ENCODE data around the gene GSDMA.

GSDMA gene

Small RNA genes within 50 kb of the gene (small RNA-seq; reads per million reads assigned to genes)
- gene SNORD124 (ENCODE audit: insufficient read depth), result 102 reads per million, percentile 96 among the genes with 10 or more reads in this experiment
